Bone marrow (tissue), 2 donors: ENCODE data around the gene NUBP1.
"Not testable (repeated sequence)": the region's sequence is repeated elsewhere in the genome, so short reads cannot be mapped to it uniquely, and the experiment has no call there.

Experiments used
- DNase-seq, 2 donors: peaks; one replicate each; lab custom pipeline; 2025; lab: John Stamatoyannopoulos, UW

NUBP1 gene

DNA sequence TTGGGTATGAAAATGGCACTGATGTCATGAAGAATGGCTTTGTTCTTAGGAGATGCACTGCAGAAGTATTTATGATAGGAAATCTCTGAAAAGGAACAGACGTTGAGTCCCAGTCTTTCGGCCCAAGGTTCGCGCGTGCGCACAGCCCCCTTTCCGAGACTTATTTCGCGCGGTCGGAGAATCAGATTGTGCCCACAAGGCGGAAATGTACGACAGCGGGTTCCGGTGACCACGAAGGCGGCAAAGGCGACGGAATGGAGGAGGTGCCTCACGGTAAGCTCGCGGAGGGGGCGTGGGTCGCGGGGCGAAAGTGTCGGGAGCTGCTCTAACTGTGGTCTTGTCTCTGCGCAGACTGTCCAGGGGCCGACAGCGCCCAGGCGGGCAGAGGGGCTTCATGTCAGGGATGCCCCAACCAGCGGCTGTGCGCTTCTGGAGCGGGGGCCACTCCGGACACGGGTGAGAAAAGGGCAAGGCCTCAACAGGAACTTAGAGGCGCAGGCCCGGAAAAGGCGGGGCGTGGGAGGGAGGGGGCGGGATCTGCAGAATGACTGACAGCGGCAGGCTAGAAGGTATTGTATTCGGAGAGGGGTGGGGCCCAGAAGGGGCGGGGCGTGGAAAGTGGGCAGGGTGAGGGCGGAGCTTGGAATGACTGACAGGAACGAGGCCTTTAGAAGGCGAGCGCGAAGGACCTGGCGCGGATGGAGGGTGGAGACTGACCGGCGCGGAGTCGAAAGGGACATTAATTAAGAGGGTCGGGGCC is at the start of gene NUBP1:
Gene NUBP1, plus strand, starts transcription at position 233 of the 760 bp plus-strand sequence. Its CDS starts 22 bp downstream, at position 255.
- DNase-seq, result peak; percentile 97 to 99

DNA sequence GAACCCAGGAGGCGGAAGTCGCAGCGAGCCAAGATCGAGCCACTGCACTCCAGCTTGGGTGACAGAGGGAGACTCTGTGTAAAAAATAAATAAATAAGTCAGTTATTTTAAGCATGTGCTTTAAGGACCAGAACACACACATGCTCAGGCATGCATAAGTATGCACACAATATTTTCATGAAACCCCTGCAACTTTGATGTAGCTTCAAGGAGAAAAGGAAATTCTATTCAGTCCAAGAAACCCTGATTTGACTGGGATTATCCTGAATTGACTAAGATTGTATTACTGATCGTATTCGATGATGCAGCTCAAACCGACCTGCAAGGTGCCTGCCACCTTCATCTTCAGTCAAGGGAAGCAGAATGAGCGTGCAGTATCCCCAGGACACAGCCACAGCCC is 49.8 kb upstream of the NUBP1 start:
- DNase-seq, result no peak

DNA sequence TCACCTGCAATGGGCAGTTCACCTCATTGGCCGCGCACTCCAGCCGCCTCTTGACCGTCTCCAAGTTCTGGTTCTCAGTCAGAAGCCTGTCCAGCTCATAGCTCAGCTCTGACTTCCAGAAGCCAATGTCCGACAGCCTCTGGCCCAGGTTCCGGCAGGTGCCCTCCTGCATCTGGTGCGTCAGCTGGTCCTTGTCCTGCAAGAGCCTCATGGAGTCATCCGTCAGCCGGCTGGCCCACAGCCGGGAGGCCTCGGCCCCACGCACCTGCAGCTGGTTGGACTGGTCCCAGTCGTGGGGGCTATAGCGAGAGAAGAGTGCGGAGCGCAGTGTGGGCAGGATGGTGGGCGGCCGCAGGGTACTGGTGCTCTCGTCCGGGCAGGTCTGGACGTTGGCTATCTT is 49.3 kb upstream of the NUBP1 start:
- no peak for DNase-seq

DNA sequence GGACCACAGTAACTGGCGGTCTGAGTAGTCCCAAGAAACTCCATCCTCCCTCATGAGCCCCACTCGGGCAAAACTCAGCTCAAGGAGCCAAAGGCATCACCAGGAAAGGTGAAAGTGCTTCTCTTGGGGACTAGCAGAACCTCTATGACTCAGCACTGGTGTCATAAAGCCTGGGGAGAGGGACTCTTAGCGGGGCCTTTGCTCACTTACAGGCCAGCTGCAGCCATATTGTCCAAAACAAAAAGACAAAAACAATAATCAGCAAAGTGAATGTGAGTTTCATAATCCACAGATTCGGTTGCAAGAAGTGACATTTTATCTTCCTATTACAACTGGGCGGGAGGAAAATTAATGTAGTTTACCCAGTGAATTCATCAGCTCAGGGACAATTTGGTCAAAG is 48.8 kb upstream of the NUBP1 start, which contains the start of gene TEKT5:
Gene TEKT5, minus strand, starts transcription at position 101 of the 400 bp plus-strand sequence. Its CDS starts 57 bp downstream, at position 44.
- DNase-seq, result no peak

DNA sequence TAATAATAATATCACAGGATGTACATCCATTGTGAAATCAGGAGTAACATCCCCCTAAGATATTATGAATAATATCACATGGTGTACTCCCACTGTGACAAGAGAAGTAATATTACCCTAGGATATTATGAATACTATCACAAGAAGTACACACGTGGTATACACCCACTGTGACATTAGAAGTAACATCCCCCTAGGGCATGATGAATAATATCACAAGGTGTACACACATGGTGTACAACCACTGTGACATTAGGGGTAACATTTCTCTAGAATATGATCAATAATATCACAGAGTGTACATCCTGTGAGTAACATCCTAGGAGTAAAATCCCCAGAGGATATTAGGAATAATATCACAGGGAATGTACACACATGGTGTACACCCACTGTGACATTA is 43.9 kb upstream of the NUBP1 start:
- no peak for DNase-seq

DNA sequence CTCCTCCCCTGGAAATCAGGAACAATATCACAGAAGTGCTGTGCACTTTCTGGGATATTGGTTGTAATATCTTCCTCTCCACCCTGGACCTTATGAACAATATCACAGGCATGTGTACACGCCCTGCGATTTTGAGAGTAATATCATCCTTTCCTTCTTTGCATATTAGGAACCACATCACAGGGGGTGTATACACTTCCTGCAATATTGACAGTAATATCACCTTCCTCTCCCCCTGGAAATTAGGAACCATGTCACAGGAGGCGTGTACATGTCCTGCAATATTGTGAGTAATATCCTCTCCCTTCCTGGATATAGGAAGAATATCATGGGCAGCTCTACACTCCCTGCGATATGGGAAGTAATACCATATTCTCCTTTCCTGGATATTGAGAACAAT is 34.7 kb upstream of the NUBP1 start:
- DNase-seq, result no peak

DNA sequence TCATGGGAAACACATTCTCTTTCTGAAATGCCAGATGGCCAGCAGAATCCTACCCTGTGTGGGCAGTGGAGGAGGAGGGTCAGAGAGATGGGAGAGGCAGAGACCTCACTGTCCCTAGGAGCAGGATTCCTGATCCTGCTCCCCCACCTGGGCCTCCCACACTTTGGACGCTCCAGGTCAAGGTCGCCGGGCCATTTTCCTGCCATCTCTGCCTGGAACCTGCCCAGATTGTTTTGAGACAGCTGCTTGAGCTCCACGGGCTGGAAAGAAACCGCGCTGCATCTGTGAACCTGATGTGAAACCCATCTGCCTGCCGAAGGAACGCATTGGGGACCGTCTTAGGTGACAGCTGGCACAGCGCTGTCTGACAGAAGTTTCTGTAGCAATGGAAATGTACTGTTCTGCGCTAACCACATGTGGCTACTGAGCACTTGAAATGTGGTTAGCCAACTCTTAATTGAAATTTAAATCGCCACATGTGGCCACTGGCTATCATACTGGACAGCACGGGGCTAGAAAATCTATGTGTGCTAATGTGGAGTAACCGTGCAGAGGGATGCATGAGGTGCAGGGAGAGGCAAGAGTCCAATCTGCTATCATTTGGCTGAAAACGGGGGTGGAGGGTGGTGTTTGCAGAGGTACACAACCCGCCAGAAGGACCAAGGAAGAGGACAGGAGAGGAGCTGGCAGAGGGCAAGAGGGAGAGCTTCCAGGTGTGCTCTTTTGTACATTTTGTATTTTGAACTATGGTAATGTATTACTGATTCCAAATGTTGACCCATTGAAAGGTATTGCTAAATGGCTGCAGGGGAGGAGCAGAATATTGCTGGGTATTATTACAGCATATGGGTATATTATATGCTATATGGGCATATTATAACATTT is 15.4 kb upstream of the NUBP1 start:
- no peak for DNase-seq

DNA sequence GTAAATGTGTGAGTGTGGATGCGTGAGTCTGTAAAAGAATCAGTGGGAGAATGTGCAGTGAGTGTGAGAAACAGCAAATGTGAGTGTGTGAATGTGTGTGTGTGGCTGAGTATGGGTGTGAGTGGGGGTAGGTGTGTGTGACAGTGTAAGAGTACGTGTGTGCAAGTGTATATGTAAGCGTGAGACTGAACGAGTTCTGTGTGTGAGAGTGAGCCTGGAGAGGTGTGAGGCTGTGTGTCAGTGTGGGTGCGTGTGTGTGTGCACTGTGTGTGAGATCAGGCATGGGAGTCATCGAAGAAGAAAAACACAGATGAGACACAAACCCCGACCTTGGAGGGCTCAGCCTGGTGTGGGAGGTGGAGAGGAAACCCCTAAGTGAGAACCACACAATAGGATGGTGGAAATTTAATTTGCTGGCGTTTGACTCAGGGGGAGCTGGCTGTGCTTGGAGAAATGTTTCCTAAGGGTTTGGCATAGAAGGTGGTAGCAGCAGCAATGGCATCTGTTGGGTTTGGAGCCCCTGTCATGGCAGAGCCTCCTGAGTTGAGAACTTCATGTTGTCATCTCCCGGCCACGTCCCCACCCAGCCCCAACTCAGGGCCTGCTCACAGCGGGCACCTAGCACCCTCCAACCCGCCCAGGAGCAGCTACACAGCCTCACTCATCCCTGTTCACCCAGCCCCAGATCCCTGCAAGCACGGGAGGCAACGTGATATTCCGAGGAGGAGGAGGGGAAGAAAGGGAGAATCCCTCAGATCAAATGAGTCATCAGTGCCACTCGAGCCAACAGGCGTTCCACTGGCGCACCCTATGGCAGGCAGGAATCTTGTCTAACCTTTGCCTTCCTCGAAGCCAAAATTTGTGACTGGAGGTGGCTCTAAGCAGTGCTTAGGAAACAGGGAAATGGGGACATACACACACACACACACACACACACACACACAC is 14.3 kb upstream of the NUBP1 start:
- DNase-seq, result no peak

DNA sequence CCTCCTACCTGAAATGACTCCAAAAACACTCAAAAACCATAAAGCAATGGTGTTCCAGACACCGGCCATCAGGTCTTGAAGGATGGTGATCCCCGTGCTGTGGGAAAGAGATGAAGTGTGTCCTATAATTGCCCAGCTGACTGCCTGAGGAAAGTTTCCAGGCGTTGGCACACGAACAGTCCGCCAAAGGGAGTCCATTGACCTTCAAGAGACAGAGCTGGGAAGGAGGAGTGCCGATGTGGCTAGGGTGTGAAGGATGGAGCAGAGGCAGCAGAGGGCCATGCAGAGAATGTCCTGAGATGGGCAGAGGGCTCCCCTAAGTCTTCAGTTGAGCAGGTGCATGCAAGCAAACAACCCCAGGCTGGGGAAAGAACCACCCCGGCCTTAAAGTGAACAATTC is 11.9 kb upstream of the NUBP1 start:
- no peak for DNase-seq

DNA sequence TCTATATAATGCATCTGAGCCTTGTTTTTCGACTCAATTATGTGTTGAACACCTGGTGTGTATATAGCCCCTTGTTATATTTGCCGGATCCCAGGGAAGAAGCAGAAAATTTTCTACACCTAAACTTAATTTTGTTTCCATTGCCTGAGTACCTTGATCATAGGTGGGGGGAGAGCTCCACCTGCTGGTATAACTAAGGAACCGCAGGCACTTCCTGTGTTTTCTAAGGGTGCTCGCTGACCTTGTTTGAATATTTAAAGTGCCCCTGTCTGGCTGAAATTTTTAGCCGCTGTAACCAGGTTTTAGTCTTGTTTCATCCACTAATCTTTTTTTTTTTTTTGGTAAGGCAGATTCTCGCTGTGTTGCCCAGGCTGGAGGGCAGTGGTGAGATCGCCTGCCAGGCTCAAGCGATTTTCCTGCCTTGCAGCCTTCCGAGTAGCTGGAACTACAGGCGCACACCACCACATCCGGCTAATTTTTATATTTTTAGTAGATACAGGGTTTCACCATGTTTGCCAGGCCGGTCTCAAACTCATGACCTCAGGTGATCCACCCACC is 6.5 kb upstream of the NUBP1 start:
- DNase-seq, result peak; percentile 16 to 50

DNA sequence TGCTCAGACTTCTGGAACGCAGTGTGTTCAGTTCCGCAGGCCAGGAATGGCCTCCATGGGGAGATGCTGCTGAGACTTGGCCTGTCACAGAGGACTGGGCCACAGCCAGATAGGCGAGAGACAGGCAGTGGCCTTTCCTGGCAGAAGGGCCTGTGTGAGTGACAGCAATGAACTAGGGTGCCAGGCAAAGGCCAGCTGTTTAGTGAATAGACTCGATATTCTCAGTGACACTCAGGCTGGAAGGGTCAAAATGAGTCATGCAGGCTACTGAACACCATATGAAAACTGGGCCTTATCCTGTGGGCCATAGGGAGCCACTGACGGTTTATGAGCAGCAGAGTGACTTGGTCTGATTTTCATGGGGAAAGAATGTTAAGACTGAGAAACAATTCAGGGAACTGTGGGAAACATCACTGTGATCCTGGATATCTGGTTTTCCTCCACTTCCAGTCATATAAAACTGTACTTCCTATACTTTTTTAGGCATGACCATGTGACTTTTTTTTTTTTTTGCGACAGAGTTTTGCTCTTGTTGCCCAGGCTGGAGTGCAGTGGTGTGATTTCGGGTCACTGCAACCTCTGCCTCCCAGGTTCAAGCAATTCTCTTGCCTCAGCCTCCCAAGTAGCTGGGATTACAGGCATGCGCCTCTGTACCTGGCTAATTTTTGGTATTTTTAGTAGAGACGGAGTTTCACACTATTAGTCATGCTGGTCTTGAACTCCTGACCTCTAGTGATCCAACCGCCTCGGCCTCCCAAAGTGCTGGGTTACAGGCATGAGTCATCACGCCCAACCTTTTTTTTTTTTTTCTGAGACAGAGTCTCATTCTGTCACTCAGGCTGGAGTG is 5.2 kb upstream of the NUBP1 start:
- DNase-seq, result peak in 1 of 2 donors; percentile 36

DNA sequence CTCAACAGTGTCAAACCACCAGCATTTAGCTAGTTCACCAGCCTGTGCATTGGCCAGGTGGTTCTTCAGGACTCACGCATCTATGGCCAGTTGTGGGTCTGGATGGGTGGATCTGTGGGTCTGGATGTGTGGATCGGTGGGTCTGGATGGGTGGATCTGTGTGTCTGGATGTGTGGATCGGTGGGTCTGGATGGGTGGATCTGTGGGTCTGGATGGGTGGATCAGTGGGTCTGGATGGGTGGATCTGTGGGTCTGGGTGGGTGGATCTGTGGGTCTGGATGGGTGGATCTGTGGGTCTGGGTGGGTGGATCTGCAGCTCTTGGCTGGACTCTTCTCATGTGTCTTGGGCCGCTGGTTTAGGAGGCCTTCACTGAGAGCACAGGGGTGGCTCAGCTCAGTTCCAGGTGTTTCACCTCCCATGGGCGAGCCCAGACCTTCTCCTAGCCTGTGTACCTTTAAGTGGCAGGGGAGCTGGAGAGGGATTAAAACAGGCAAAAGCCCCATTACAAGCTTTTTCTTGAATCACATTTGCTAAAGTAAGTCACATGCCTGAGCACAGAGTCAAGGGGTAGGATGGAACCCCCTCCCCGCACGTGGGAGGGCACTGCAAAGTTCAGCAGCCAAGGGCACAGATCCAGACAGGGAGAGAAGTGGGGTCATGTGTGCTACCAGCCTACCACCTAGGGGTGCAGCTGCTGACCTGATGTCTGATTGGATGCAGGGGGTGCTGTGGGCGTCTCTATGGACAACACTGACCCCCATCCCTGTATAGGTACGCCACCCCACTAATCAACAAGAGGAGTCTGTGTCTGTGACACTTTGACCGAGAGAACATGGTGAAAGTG is 3.4 kb upstream of the NUBP1 start:
- no peak for DNase-seq

DNA sequence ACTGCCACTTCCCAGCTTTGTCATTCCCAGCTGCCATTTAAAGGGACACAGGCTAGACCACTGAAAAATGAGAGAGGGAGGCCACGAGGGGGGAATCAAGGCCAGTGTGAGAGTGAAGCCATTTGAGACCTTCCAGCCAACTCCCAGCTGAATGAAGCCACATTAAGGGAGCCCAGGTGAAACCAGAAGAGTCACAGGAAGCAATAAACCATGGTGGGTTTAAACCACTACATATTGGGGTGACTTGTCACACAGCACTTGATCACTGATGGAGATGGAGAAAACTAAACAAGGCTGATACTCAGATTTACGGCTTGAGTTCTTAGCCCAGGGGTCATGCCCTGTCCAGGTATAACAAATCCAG is 2.8 kb upstream of the NUBP1 start:
- no peak for DNase-seq

DNA sequence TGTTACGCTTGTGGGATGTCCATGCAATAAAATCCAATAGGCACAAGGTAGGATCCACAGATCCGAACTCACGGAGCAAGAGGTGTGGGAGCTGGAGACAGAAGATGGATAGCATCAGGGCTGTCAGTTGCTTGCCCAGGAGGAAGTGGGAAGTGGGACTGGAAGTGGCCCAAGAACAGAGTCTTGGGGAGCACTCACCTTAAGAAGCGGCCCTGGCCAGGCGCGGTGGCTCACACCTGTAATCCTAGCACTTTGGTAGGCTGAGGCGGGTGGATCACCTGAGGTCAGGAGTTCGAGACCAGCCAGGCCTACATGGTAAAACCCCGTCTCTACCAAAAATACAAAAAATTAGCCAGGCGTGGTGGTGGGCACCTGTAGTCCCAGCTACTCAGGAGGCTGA is 2.4 kb upstream of the NUBP1 start:
- not testable (repeated sequence) for DNase-seq

DNA sequence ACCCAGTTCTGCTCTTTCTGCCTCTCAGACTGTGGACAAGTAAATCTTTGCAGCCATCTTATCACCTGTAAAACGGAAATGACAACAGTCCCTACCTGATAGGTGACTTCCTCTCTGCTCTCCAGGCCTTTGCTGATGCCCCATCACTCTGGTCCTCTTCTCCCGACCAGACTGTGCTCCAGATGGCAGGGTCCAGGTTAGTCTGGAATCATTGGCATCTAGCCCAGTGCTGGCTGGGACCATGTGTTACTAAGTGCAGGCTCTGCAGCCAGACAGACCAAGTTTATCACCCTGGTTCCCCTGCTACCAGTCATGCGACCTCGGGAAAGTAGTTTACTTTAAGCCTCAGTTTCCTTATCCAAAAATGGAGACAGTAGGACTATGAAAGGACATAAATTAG is 1.8 kb upstream of the NUBP1 start:
- DNase-seq, result no peak

DNA sequence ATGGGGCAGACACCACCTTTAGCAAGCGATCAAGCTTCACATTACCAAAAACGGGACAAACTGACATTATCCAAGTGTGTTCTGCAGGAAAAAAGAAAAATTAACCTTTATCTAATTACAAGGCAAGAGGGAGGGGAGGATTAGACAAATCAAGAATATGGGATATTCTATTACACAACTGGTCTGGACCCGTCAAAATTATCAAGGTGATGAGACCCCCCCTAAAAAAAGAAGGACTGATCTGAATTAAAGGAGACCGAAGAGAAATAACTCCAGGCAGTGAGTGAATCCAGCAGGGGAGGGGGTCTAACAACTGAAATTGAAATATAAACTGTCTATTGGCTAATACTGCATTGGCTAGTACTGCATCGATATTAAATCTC is 424 bp upstream of the NUBP1 start:
- no peak for DNase-seq

DNA sequence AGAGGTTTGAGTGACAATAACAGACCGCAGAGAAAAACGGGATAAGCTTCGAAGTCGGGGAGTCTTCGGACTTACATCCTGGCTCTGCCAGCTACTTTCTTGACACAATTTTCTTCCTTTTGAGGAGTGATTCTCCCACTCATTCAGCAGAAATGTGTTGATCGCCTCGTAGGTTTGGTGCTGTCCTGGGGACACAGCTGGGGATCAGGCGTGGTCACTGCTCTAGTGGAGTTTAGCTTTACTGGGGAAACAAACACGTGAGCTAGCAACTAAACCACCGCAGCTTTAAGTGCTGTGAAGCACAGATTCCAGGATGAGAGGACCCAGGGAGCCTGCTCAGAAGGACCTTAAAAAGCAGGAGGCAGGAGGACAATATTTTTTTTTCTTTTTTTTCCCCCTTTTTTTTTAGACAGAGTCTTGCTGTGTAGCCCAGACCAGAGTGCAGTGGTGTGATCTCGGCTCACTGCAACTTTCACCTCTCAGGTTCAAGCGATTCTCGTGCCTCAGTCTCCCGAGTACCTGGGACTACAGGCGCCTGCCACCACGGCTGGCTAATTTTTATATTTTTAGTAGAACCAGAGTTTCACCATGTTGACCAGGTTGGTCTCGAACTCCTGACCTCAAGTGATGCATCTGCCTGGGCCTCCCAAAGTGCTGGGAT is 858 bp downstream of the NUBP1 start:
- DNase-seq, result no peak

DNA sequence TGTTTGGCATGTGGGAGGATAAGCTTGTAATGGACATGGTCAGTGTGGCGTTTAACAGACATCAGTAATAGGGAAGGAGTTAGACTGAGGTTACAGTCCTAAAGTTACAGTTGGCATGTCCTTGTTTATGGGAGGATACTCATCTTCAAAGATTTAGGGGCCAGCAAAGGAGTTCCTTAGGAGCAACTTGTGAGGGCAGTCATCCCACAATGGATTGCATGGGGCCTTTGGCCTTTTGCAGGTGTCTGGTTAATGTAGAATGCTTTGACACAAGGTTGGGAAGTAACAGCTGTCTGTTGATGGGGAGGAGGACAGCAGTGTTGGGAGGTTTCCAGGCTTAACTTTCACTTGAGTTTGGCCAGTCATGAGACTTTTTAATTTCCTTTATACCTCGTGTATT is 2.2 kb downstream of the NUBP1 start:
- no peak for DNase-seq

DNA sequence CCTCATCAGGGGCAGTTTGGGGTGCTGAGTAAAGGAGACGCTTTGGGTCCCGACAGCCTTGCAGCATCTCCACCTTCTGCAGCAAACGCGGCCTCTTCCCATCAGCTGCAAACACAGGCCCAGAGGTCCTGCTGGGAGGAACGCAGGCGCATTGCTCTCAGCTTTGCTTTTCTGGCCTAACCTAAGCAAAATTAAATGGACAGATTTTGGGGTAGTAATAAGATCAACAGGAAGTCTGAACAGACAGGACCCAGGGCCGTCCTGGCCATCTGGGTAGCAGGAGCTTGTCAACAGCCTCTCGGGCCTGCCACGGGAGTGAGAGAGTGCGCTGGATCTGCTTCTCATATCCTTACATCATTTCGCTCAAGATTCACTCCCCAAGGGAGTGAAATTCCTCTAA is 7.2 kb downstream of the NUBP1 start:
- DNase-seq, result no peak
